B cell (primary cell): ENCODE results near the gene BORA.

ENCODE experiments used
- CTCF ChIP-seq: fragments of 200-600 bp; IDR thresholded peaks from one replicate; pipeline ENCODE4 v1.8.0; 2022; ENCODE audit warnings: antibody characterized with exemption, mild to moderate bottlenecking
- EZH2 ChIP-seq: IDR thresholded peaks from 2 replicates; pipeline ENCODE4 v1.6.1; 2012; ENCODE audit warnings: borderline replicate concordance, low read depth, mild to moderate bottlenecking, moderate library complexity, low read length; ENCODE audit not compliant: insufficient read depth, poor library complexity, severe bottlenecking

- TF ChIP-seq CTCF (no peak), EZH2 (no peak)
Measured at GRCh38 chr13:72798817-72799216, 71.1 kb downstream of the BORA start.
